Small intestine (tissue), 7 donors: Measurements from ENCODE around the gene DHFR. TPM values are rescaled to one million over a fixed set of nuclear protein-coding genes. Genes with fewer than 3 reads are reported as not detected.
A peak's percentile ranks its signal among the peaks of the same experiment; 100 is the strongest.

Experiments
- DNase-seq, 2 donors: peaks; one replicate each; pipeline versions ENCODE4 v3.0.0 to v3.0.0-alpha.2; 2013
- FAIRE-seq: peaks from 2 replicates; lab custom pipeline; 2012; peaks lifted over from hg19 to GRCh38; lab: Jason Lieb, UNC
- H3K27ac ChIP-seq, 3 donors: one replicate each; pipeline ENCODE4 v1.5.1; 2013; ENCODE audit warnings: low read length in 2 of 3, mild to moderate bottlenecking in 2 of 3, control low read depth in 1 of 3, inconsistent platforms in 1 of 3, low read depth in 1 of 3, moderate library complexity in 1 of 3
- H3K27me3 ChIP-seq, 3 donors: one replicate each; pipeline ENCODE4 v1.6.1; 2013; ENCODE audit warnings: low read length in 3 of 3, inconsistent platforms in 1 of 3; ENCODE audit not compliant: control insufficient read depth in 3 of 3, insufficient read depth in 3 of 3
- H3K36me3 ChIP-seq, 3 donors: one replicate each; pipeline ENCODE4 v1.6.1; 2013; ENCODE audit warnings: low read length in 3 of 3, inconsistent platforms in 1 of 3, low read depth in 1 of 3, mild to moderate bottlenecking in 1 of 3, moderate library complexity in 1 of 3; ENCODE audit not compliant: control insufficient read depth in 3 of 3, insufficient read depth in 2 of 3
- H3K4me1 ChIP-seq, 3 donors: one replicate each; pipeline ENCODE4 v1.6.1; 2013; ENCODE audit warnings: low read length in 2 of 3, inconsistent platforms in 1 of 3, low read depth in 1 of 3, mild to moderate bottlenecking in 1 of 3, moderate library complexity in 1 of 3; ENCODE audit not compliant: control insufficient read depth in 3 of 3, insufficient read depth in 2 of 3
- H3K4me3 ChIP-seq, 3 donors: one replicate each; pipeline ENCODE4 v1.5.1; 2013; ENCODE audit warnings: low read length in 3 of 3, control low read depth in 1 of 3, inconsistent platforms in 1 of 3, low read depth in 1 of 3, mild to moderate bottlenecking in 1 of 3, moderate library complexity in 1 of 3
- H3K9me3 ChIP-seq, 2 donors: one replicate each; pipeline ENCODE4 v1.6.1; 2013; ENCODE audit warnings: low read depth in 1 of 2, low read length in 1 of 2; ENCODE audit not compliant: control insufficient read depth in 2 of 2, insufficient read depth in 1 of 2
- WGBS, 3 donors: extraction: QIAGEN DNeasy Blood & Tissue Kit; methylation state at CpG; one replicate each; pipeline ENCODE4 v1.1.7; 2013; 5-methylcytosine and 5-hydroxymethylcytosine counted together
- polyA plus RNA-seq, 4 donors: library from polyadenylated mRNA; stranded (reverse) in 3 of 4; unstranded in 1 of 4; fragments of 200-250 nt in 3 of 4; fragments of 120-200 nt in 1 of 4; gene quantifications; one replicate each; pipeline versions ENCODE4 v1.2.1 to v1.2.3, GENCODE V29; 2013
- donor health status: healthy with polysubstance abuse.
- donor health status: control.
- donor health status: control.
- donor health status: Bipolar disorder and iron deficiency.
- donor health status: healthy.

Gene DHFR
- polyA plus RNA-seq, 4 donors: 13.5 to 55.3 (median 33.1) TPM

GRCh38 chr5:80653502-80653901 lies 1.3 kb downstream of the DHFR start:
- WGBS, 3 donors: 15 to 28% (median 21%) methylated on average over 8 of the region's 8 CpGs
- H3K4me3 ChIP-seq: peak overlapping the region; percentile 11 to 94 (median 83)
- DNase-seq: peak in 1 of 2 donors; percentile 48

DNA sequence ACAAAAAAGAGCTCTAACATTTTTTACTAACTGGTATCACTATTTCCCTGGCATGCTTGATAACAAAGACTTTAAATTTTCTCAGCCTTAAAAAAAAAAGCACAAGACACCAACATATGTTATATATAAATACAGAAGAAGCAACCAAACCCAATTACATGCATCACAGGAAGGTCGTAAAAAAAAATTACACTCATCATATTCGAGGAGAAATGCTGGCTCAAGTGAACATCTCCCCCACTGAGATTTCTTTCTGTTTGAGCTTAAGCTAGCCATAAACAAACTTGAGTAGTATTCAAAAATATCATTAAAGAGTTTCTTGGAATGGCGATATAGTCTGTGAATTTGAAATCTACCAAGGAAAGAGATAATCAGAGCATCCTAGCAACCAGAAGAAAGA lies 7.9 kb downstream of the DHFR start:
- no peaks in the 10 kb centered on the region for H3K27me3 ChIP-seq
- H3K36me3 ChIP-seq: peaks cover 4 to 15% (median 4%) of the 10 kb centered on the region in 3 donors
- FAIRE-seq (no peak), DNase-seq (no peak)
- 77 to 82% (median 80%) methylated on average over 3 of the region's 3 CpGs for WGBS, 3 donors
- H3K9me3 ChIP-seq: no peaks in the 10 kb centered on the region
- H3K4me3 ChIP-seq: no peak overlapping the region
- no peaks in the 10 kb centered on the region for H3K4me1 ChIP-seq
- H3K27ac ChIP-seq: no peak overlapping the region

More at GRCh38 chr5:80653502-80653901, 1.3 kb downstream of the DHFR start:
- peaks cover under 1 to 14% (median 2%) of the 10 kb centered on the region in 3 donors for H3K36me3 ChIP-seq
- no peak for FAIRE-seq
- H3K4me1 ChIP-seq: peaks cover 3 to 11% (median 5%) of the 10 kb centered on the region in 3 donors
- no peaks in the 10 kb centered on the region for H3K27me3 ChIP-seq
- peak overlapping the region in 2 of 3 donors; percentile 27 to 94 for H3K27ac ChIP-seq
- no peaks in the 10 kb centered on the region for H3K9me3 ChIP-seq

- Histone ChIP-seq H3K4me1 (no peaks in the 10 kb centered on the region), H3K36me3 (peaks cover 5 to 23% (median 11%) of the 10 kb centered on the region in 3 donors), H3K27me3 (no peaks in the 10 kb centered on the region), H3K27ac (no peak overlapping the region), H3K4me3 (no peak overlapping the region), H3K9me3 (no peaks in the 10 kb centered on the region)
- DNase-seq (no peak), FAIRE-seq (no peak)
- 91 to 96% (median 91%) methylated on average over 4 of the region's 4 CpGs for WGBS, 3 donors
Measured at GRCh38 chr5:80644900-80645299, 9.9 kb downstream of the DHFR start.

- Histone ChIP-seq H3K27me3 (no peaks in the 10 kb centered on the region), H3K4me3 (no peak overlapping the region), H3K4me1 (no peaks in the 10 kb centered on the region), H3K27ac (no peak overlapping the region), H3K36me3 (peaks cover 5 to 33% (median 11%) of the 10 kb centered on the region in 3 donors), H3K9me3 (no peaks in the 10 kb centered on the region)
- DNase-seq (no peak), FAIRE-seq (no peak)
- 72 to 81% (median 75%) methylated on average over 4 of the region's 4 CpGs for WGBS, 3 donors
Measured at GRCh38 chr5:80641353-80641752, 13.4 kb downstream of the DHFR start.

- FAIRE-seq (no peak), DNase-seq (no peak)
- Histone ChIP-seq H3K4me1 (no peaks in the 10 kb centered on the region), H3K4me3 (no peak overlapping the region), H3K36me3 (peaks cover 0 to 36% (median 2%) of the 10 kb centered on the region in 3 donors), H3K27me3 (no peaks in the 10 kb centered on the region), H3K27ac (no peak overlapping the region), H3K9me3 (no peaks in the 10 kb centered on the region)
Measured at GRCh38 chr5:80634193-80634592, 20.6 kb downstream of the DHFR start.

GRCh38 chr5:80632700-80633099 lies 22.1 kb downstream of the DHFR start:
- FAIRE-seq (no peak), DNase-seq (no peak)
- 79 to 86% (median 85%) methylated on average over 2 of the region's 2 CpGs for WGBS, 3 donors
- Histone ChIP-seq H3K27ac (no peak overlapping the region), H3K36me3 (peaks cover 0 to 30% (median 2%) of the 10 kb centered on the region in 3 donors), H3K4me1 (no peaks in the 10 kb centered on the region), H3K27me3 (no peaks in the 10 kb centered on the region), H3K9me3 (no peaks in the 10 kb centered on the region), H3K4me3 (no peak overlapping the region)

GRCh38 chr5:80631278-80632259 lies 23.2 kb downstream of the DHFR start:
- WGBS, 3 donors: 92 to 96% (median 92%) methylated on average over 11 of the region's 11 CpGs
- FAIRE-seq: no peak

DNA sequence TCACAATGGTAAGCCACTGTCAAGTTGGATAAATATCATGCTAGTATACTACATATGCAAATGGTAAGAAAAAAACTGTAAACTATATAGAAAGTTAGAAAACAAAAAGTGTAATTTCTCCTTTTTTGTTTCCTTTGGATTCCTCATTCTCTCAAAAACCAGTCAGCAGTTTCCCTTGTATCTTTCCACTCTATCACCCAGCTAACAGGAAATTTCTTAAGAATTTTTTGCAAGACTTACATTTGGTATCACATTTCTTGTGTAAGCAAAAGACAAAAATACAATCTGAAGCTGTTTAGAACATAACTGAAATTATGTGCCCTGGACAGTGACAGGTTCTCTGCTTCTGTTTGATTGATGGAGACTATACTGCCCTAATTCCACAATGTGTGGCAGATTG lies 25.5 kb downstream of the DHFR start:
- no peak for FAIRE-seq

More at GRCh38 chr5:80631278-80632259, 23.2 kb downstream of the DHFR start:
- no peak overlapping the region for H3K4me3 ChIP-seq
- H3K36me3 ChIP-seq: peaks cover 0 to 26% (median 2%) of the 10 kb centered on the region in 3 donors
- no peak for DNase-seq
- H3K27ac ChIP-seq: no peak overlapping the region
- H3K27me3 ChIP-seq: no peaks in the 10 kb centered on the region
- H3K4me1 ChIP-seq: no peaks in the 10 kb centered on the region
- no peaks in the 10 kb centered on the region for H3K9me3 ChIP-seq

More for the DNA sequence above, 25.5 kb downstream of the DHFR start:
- Histone ChIP-seq H3K4me1 (no peaks in the 10 kb centered on the region), H3K4me3 (no peak overlapping the region), H3K27ac (no peak overlapping the region), H3K27me3 (no peaks in the 10 kb centered on the region), H3K9me3 (no peaks in the 10 kb centered on the region), H3K36me3 (peaks cover 0 to 16% (median 2%) of the 10 kb centered on the region in 3 donors)
- DNase-seq: no peak
